HUDEP-2 (cell line): ENCODE results near the gene RNASE1.

ENCODE experiments used
- DNase-seq, 76 experiments: peaks; one replicate each; lab custom pipeline; 2025; ENCODE audit not compliant: unreplicated experiment in 76 of 76; lab: John Stamatoyannopoulos, UW

Gene RNASE1

GRCh38 chr14:20809917-20810316 is 7.3 kb upstream of the RNASE1 start:
- no peak for DNase-seq

GRCh38 chr14:20808162-20808483 is 5.5 kb upstream of the RNASE1 start:
- DNase-seq = no peak

GRCh38 chr14:20807304-20808161 is 4.9 kb upstream of the RNASE1 start:
- peak in 2 of 76 experiments; percentile 28 to 46 for DNase-seq

GRCh38 chr14:20805485-20805884 is 2.8 kb upstream of the RNASE1 start:
- DNase-seq = no peak

GRCh38 chr14:20803223-20803622 is 579 bp upstream of the RNASE1 start:
- DNase-seq = peak in 4 of 76 experiments; percentile 7 to 20 (median 14)

GRCh38 chr14:20801726-20802125 is 918 bp downstream of the RNASE1 start:
- no peak for DNase-seq

GRCh38 chr14:20799892-20800544 is 2.6 kb downstream of the RNASE1 start:
- peak in 50 of 76 experiments; percentile 10 to 76 (median 45) for DNase-seq

- peak in 64 of 76 experiments; percentile 25 to 89 (median 67) for DNase-seq
Observed at GRCh38 chr14:20799456-20799891, 3.2 kb downstream of the RNASE1 start.

GRCh38 chr14:20798932-20799331 is 3.7 kb downstream of the RNASE1 start:
- peak in 22 of 76 experiments; percentile 11 to 62 (median 37) for DNase-seq

- peak in 2 of 76 experiments; percentile 17 to 29 for DNase-seq
Observed at GRCh38 chr14:20798318-20798717, 4.3 kb downstream of the RNASE1 start.

GRCh38 chr14:20797164-20797563 is 5.5 kb downstream of the RNASE1 start:
- no peak for DNase-seq

GRCh38 chr14:20794644-20795369 is 7.8 kb downstream of the RNASE1 start:
- no peak for DNase-seq

- no peak for DNase-seq
Observed at GRCh38 chr14:20792556-20792955, 10.1 kb downstream of the RNASE1 start.

GRCh38 chr14:20791597-20791996 is 11.0 kb downstream of the RNASE1 start:
- DNase-seq = no peak

- DNase-seq = no peak
Observed at GRCh38 chr14:20791187-20791586, 11.5 kb downstream of the RNASE1 start.

- no peak for DNase-seq
Observed at GRCh38 chr14:20790464-20791116, 12.1 kb downstream of the RNASE1 start.

- DNase-seq = no peak
Observed at GRCh38 chr14:20789230-20789813, 13.3 kb downstream of the RNASE1 start.

GRCh38 chr14:20787025-20787424 is 15.6 kb downstream of the RNASE1 start:
- no peak for DNase-seq

GRCh38 chr14:20782280-20782890 is 20.3 kb downstream of the RNASE1 start:
- DNase-seq = no peak

GRCh38 chr14:20781803-20782202 is 20.8 kb downstream of the RNASE1 start:
- no peak for DNase-seq
